GM12892 (cell line): Measurements from ENCODE around the gene ATAD3B.

ENCODE experiments used
- POLR2A ChIP-seq: IDR thresholded peaks from 2 replicates; pipeline ENCODE4 v1.6.1; 2011; ENCODE audit warnings: low read depth, low read length, control low read depth
- POLR2AphosphoS5 ChIP-seq: IDR thresholded peaks from 2 replicates; pipeline ENCODE4 v1.6.1; 2011; ENCODE audit warnings: low read depth, low read length, control low read depth

DNA sequence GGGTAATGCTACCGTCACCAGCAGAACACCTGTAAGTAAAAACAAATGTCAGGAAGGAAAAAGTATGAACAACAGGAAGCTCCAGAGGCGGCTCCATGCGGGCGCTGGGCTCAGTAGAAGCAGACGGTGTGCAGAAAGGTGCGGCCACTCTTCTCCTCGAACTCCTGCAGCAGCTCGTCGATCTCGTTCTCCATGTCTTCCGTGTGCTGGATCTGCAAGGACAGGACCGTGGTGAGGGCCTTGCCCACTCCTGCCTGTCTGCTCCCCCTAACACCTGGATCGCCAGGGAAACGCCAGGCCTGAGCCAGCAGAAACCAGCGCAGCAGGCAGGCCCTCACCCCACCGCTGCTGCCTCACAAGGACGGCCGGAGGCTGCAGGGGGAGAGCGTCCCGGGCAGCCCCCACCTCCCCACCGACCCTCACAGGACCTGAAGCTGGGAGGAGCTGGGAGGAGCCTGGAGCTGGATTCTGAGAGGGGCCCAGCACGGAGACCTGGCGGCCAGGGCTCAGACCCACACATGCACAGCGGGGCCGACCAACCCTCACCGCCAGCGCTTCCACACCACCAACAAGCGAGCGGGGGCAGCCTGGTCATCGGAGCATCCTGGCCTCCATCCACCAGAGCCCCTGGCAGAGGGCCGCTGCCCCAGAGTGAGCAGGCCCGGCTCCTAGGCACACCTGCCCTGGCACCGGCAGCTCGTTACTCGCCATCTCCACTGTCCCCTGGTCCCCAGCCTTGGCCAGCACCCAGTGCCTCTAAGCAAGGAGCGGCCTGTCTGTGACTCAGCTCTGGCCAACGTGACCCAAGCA lies 70.6 kb downstream of the ATAD3B start:
- TF ChIP-seq POLR2AphosphoS5 (no peak), POLR2A (no peak)
